Smooth muscle cell (in vitro differentiated cells): Measurements from ENCODE around the gene GCN1. TPM values are rescaled to one million over a fixed set of nuclear protein-coding genes. Genes with fewer than 3 reads are reported as not detected.
A peak's percentile ranks its signal among the peaks of the same experiment; 100 is the strongest.

Experiments used
- DNase-seq: peaks from one replicate; lab custom pipeline; 2025; ENCODE audit not compliant: unreplicated experiment; lab: John Stamatoyannopoulos, UW
- H2AFZ ChIP-seq: fragments of 200-600 bp; sonication (generic); 2 replicates; pipeline ENCODE4 v1.6.0; 2016; ENCODE audit warnings: antibody characterized with exemption, low read depth, mild to moderate bottlenecking
- H3F3A ChIP-seq: fragments of 200-600 bp; sonication (generic); 2 replicates; pipeline ENCODE4 v1.6.0; 2017; ENCODE audit warnings: antibody characterized with exemption, low read depth
- H3K27ac ChIP-seq: fragments of 200-600 bp; sonication (generic); 2 replicates; pipeline ENCODE4 v1.5.1; 2016; ENCODE audit warnings: low read depth, mild to moderate bottlenecking
- H3K27me3 ChIP-seq: fragments of 200-600 bp; sonication (generic); 2 replicates; pipeline ENCODE4 v1.6.1; 2016; ENCODE audit warnings: low read depth, mild to moderate bottlenecking
- H3K36me3 ChIP-seq: fragments of 200-600 bp; sonication (generic); 2 replicates; pipeline ENCODE4 v1.5.1; 2016; ENCODE audit warnings: low read depth
- H3K4me1 ChIP-seq: fragments of 200-600 bp; sonication (generic); 2 replicates; pipeline ENCODE4 v1.5.1; 2016; ENCODE audit warnings: low read depth
- H3K4me2 ChIP-seq: fragments of 200-600 bp; sonication (generic); 2 replicates; pipeline ENCODE4 v1.6.0; 2016; ENCODE audit warnings: mild to moderate bottlenecking
- H3K4me3 ChIP-seq: fragments of 200-600 bp; sonication (generic); 2 replicates; pipeline ENCODE4 v1.5.1; 2016; ENCODE audit warnings: mild to moderate bottlenecking
- H3K79me2 ChIP-seq: fragments of 200-600 bp; sonication (generic); 2 replicates; pipeline ENCODE4 v1.6.0; 2016; ENCODE audit warnings: low read depth, mild to moderate bottlenecking
- H3K9ac ChIP-seq: fragments of 200-600 bp; sonication (generic); 2 replicates; pipeline ENCODE4 v1.6.0; 2016; ENCODE audit warnings: low read depth
- H3K9me3 ChIP-seq: fragments of 200-600 bp; sonication (generic); replicated peaks from 2 replicates; pipeline ENCODE4 v1.5.1; 2016; ENCODE audit warnings: low read depth
- H4K20me1 ChIP-seq: fragments of 200-600 bp; sonication (generic); 2 replicates; pipeline ENCODE4 v1.6.0; 2016; ENCODE audit warnings: low read depth
- WGBS: methylation state at CpG from one replicate; pipeline ENCODE4 v1.1.7; 2016; ENCODE audit warnings: low lambda C conversion rate; 5-methylcytosine and 5-hydroxymethylcytosine counted together
- microRNA-seq: library from miRNA; unstranded; fragments of <30 nt; microRNA quantifications from one replicate; pipeline ENCODE4, GENCODE V29; 2016; ENCODE audit warnings: borderline number of aligned reads
- polyA plus RNA-seq: library from polyadenylated mRNA; unstranded; fragments of >200 nt; fragmentation: Nextera tagmentation; extraction: Ambion mirVana; gene quantifications from 2 replicates; pipeline ENCODE4 v1.2.1, GENCODE V29; 2016
- small RNA-seq: library from RNA; depleted of rRNA; stranded (forward); fragments of <200 nt; gene quantifications from one replicate; pipeline ENCODE3, GENCODE V24; 2014
- total RNA-seq: library from RNA; depleted of rRNA; stranded (reverse); fragments of >200 nt; gene quantifications from 2 replicates; pipeline ENCODE4 v1.2.3, GENCODE V29; 2014
- TF ChIP-seq, protein P1 (sequence below): fragments of 200-600 bp; sonication (generic); IDR thresholded peaks from 2 replicates; pipeline ENCODE4 v1.5.1; 2017; ENCODE audit warnings: borderline replicate concordance, mild to moderate bottlenecking, antibody characterized with exemption; ENCODE audit not compliant: insufficient read depth, poor library complexity, severe bottlenecking

Gene GCN1
- total and polyA plus RNA-seq, 2 experiments from 2014 or later = 31.6 to 44.3 TPM

DNA sequence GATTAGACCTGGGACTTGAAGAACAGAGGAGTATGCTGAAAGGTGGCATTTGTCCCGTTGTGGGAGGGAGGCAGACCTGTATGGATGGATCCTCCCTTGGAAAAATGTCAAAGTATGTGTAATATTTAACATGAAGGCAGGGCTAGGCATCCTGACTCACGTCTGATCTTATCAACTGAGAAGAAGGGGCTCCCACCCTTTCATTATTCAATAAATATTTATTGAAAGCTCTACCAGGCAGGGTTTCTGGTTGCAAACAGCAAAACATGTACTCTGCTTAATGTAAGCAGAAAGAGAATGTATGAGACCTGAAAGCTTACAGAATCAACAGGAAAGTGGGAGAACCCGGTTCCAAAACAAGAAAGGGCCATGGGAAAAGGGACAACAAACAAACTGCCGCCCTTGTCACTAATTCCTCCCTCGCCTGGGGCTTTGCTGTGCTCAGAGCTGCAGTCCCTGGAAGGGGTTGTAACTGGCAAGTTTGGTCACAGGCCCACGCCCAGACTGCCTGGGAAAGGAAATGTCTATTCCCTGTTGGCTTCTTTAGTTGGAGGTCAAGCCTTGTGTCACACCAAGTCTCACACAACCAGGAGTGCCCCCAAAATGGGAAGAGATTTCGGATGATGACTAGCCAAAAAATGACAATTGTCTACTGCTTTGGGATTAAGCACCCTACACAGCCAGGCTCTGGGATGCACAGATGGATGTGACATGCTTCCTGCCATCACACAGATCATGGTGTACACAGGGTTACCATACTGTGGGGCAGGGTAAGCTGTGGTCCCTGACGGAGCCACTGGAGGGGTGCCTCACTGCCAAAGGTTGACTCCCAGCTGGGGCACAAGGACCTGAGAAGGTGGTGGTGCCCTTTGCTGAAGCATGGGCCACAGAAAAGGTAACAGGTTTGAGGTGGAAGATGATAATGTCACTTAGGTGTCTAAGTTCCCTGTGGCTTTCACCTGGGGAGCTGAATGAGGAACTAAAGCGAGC is 114.8 kb downstream of the GCN1 start:
- no peak overlapping the region for H3K27ac ChIP-seq
- TF ChIP-seq, protein P1, sequence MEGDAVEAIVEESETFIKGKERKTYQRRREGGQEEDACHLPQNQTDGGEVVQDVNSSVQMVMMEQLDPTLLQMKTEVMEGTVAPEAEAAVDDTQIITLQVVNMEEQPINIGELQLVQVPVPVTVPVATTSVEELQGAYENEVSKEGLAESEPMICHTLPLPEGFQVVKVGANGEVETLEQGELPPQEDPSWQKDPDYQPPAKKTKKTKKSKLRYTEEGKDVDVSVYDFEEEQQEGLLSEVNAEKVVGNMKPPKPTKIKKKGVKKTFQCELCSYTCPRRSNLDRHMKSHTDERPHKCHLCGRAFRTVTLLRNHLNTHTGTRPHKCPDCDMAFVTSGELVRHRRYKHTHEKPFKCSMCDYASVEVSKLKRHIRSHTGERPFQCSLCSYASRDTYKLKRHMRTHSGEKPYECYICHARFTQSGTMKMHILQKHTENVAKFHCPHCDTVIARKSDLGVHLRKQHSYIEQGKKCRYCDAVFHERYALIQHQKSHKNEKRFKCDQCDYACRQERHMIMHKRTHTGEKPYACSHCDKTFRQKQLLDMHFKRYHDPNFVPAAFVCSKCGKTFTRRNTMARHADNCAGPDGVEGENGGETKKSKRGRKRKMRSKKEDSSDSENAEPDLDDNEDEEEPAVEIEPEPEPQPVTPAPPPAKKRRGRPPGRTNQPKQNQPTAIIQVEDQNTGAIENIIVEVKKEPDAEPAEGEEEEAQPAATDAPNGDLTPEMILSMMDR = no peak

DNA sequence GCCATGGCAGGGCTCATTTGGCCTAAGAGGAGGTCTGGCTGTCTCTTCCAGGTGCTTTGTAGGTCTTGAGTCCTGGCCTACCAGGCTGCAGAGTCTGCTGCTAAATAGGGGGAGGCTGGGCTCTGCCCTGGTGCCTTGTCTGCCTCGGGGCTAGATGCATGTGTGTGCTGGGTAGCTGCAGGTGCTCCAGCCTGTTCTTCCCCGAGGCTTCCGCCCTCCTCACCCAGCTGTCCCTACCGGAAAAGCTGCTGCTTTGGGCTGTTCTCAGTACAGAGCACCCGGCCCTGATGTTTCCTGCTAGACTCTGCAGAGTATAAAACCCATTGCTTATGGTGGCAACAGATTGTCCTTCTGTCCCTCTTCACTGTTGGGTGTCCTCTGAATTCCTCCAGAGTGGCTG is 115.6 kb downstream of the GCN1 start:
- Histone ChIP-seq H3K9me3 (no peaks in the 10 kb centered on the region), H3K27ac (no peak overlapping the region), H4K20me1 (no peaks in the 10 kb centered on the region), H3F3A (no peaks in the 10 kb centered on the region), H3K4me2 (no peak overlapping the region), H3K4me3 (no peak overlapping the region), H3K27me3 (no peaks in the 10 kb centered on the region), H3K4me1 (no peaks in the 10 kb centered on the region), H3K9ac (no peak overlapping the region), H3K79me2 (no peaks in the 10 kb centered on the region), H3K36me3 (no peaks in the 10 kb centered on the region), H2AFZ (no peak overlapping the region)
- TF ChIP-seq, protein P1 = no peak
- 66% methylated on average over 5 of the region's 5 CpGs for WGBS
- no peak for DNase-seq

More for the DNA sequence above, 114.8 kb downstream of the GCN1 start:
- H4K20me1 ChIP-seq = no peaks in the 10 kb centered on the region
- H3K4me1 ChIP-seq = no peaks in the 10 kb centered on the region
- H3K4me3 ChIP-seq = no peak overlapping the region
- H3F3A ChIP-seq = no peaks in the 10 kb centered on the region
- no peak overlapping the region for H2AFZ ChIP-seq
- no peak for DNase-seq
- 66% methylated on average over 9 of the region's 9 CpGs for WGBS
- no peaks in the 10 kb centered on the region for H3K9me3 ChIP-seq
- H3K79me2 ChIP-seq = no peaks in the 10 kb centered on the region
- no peaks in the 10 kb centered on the region for H3K27me3 ChIP-seq
- no peaks in the 10 kb centered on the region for H3K36me3 ChIP-seq
- H3K4me2 ChIP-seq = no peak overlapping the region
- H3K9ac ChIP-seq = no peak overlapping the region

DNA sequence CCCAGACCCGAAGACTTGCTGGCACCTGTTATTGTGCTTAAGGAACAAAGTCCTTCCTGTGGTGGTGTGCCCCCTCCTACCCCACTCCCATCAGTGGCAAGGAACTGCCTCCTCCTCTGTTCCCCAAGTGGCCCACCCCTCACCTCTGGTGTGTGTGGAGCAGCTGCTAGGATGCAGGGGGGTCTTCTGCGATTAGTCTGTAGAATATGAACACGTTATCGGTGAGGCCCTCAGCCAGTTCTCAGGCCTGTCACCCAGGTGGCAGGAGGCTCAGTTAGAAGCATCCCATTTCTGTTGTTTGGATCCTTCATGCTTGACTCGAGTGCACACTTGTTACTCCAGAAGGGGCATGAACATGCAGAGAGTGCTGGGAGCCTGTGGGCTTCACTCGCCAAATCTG is 117.3 kb downstream of the GCN1 start:
- Histone ChIP-seq H3F3A (no peaks in the 10 kb centered on the region), H3K79me2 (no peaks in the 10 kb centered on the region), H3K4me1 (no peaks in the 10 kb centered on the region), H3K9me3 (no peaks in the 10 kb centered on the region), H3K27me3 (no peaks in the 10 kb centered on the region), H3K4me3 (no peak overlapping the region), H3K36me3 (no peaks in the 10 kb centered on the region), H4K20me1 (no peaks in the 10 kb centered on the region), H3K4me2 (no peak overlapping the region), H3K9ac (no peak overlapping the region), H2AFZ (no peak overlapping the region), H3K27ac (no peak overlapping the region)
- DNase-seq = no peak
- WGBS = 92% methylated on average over 6 of the region's 6 CpGs
- TF ChIP-seq, protein P1 = no peak

Small RNA genes lying within 50 kb of the gene (microRNA-seq; reads per million reads assigned to microRNA genes)
- gene MIR4498 = 7.0 reads per million, percentile 5 among the genes with 10 or more reads in this experiment

Small RNA genes lying within 50 kb of the gene (small RNA-seq; reads per million reads assigned to genes)
- gene MIR4498 = 0.13 reads per million

Other genes starting within 250 kb of the GCN1 start
- 1.7 and 3.9 TPM in 2 replicates for gene BICDL1, start 205.5 kb downstream of the GCN1 start, total RNA-seq
- 0.43 and 0.74 TPM in 2 replicates for gene BICDL1, start 205.5 kb downstream of the GCN1 start, polyA plus RNA-seq
- 17.9 and 19.3 TPM in 2 replicates for gene RAB35, start 78.0 kb downstream of the GCN1 start, total RNA-seq
- gene RAB35, start 78.0 kb downstream of the GCN1 start, polyA plus RNA-seq = 19.1 and 21.9 TPM in 2 replicates
- gene RPLP0, start 6.4 kb upstream of the GCN1 start, total RNA-seq = 2,989 and 3,138 TPM in 2 replicates
- gene RPLP0, start 6.4 kb upstream of the GCN1 start, polyA plus RNA-seq = 1,054 and 1,106 TPM in 2 replicates
- 16.6 and 17.2 TPM in 2 replicates for gene PXN, start 71.0 kb upstream of the GCN1 start, total RNA-seq
- 27.0 and 61.2 TPM in 2 replicates for gene PXN, start 71.0 kb upstream of the GCN1 start, polyA plus RNA-seq
- gene RNU4-2, start 97.2 kb upstream of the GCN1 start, total RNA-seq = under 0.01 TPM in 2 replicates
- gene RNU4-2, start 97.2 kb upstream of the GCN1 start, polyA plus RNA-seq = 4.5 TPM in 1 of 2 replicates, not detected in the other
- under 0.01 TPM in 2 replicates for gene RNU4-1, start 98.5 kb upstream of the GCN1 start, total RNA-seq
- gene RNU4-1, start 98.5 kb upstream of the GCN1 start, polyA plus RNA-seq = 3.8 TPM in 1 of 2 replicates, not detected in the other
- 2.7 and 4.8 TPM in 2 replicates for gene SIRT4, start 107.6 kb upstream of the GCN1 start, total RNA-seq
- gene SIRT4, start 107.6 kb upstream of the GCN1 start, polyA plus RNA-seq = 5.3 and 5.5 TPM in 2 replicates
- gene PLA2G1B, start 133.1 kb upstream of the GCN1 start, total RNA-seq = not detected in 2 replicates
- gene PLA2G1B, start 133.1 kb upstream of the GCN1 start, polyA plus RNA-seq = not detected in 2 replicates
- 1.2 and 1.3 TPM in 2 replicates for gene MSI1, start 174.4 kb upstream of the GCN1 start, total RNA-seq
- 5.0 and 6.8 TPM in 2 replicates for gene MSI1, start 174.4 kb upstream of the GCN1 start, polyA plus RNA-seq
- gene COX6A1, start 243.4 kb upstream of the GCN1 start, total RNA-seq = 597 and 788 TPM in 2 replicates
- 949 and 1,088 TPM in 2 replicates for gene COX6A1, start 243.4 kb upstream of the GCN1 start, polyA plus RNA-seq